Central memory CD8-positive, alpha-beta T cell (primary cell): ENCODE measurements around the gene SRM.
"Not testable (repeated sequence)": the region's sequence is repeated elsewhere in the genome, so short reads cannot be mapped to it uniquely, and the experiment has no call there.

Experiments used
- ATAC-seq: fragments of 150-1000 bp; cut with Tn5 transposase; replicated peaks from 2 replicates; pipeline ENCODE4 v1.10.0; 2022; ENCODE audit warnings: mild to moderate bottlenecking, moderate FRiP score, moderate number of reproducible peaks; ENCODE audit not compliant: poor library complexity, severe bottlenecking; ENCODE audit errors: extremely low read depth
- DNase-seq, 2 donors: peaks; one replicate each; pipeline ENCODE4 v3.0.0; 2021; ENCODE audit warnings: low spot score in 2 of 2
- H3K27ac Mint-ChIP-seq: one replicate; pipeline ENCODE4 v1.8.0; 2022; ENCODE audit warnings: low read depth, mild to moderate bottlenecking, moderate library complexity, mixed read lengths
- H3K27me3 Mint-ChIP-seq: one replicate; pipeline ENCODE4 v1.8.0; 2022; ENCODE audit warnings: mixed read lengths
- H3K36me3 Mint-ChIP-seq: one replicate; pipeline ENCODE4 v1.8.0; 2022; ENCODE audit warnings: mild to moderate bottlenecking, moderate library complexity, mixed read lengths; ENCODE audit not compliant: insufficient read depth
- H3K4me1 Mint-ChIP-seq: one replicate; pipeline ENCODE4 v1.8.0; 2022; ENCODE audit warnings: mixed read lengths
- H3K4me3 Mint-ChIP-seq: one replicate; pipeline ENCODE4 v1.8.0; 2022; ENCODE audit warnings: mild to moderate bottlenecking, moderate library complexity, mixed read lengths
- H3K9me3 Mint-ChIP-seq: one replicate; pipeline ENCODE4 v1.8.0; 2022; ENCODE audit warnings: mixed read lengths

Gene SRM

GRCh38 chr1:11073398-11073797 is 13.6 kb upstream of the SRM start:
- not testable (repeated sequence) for H3K9me3 Mint-ChIP-seq, H3K4me1 Mint-ChIP-seq, H3K27me3 Mint-ChIP-seq, DNase-seq, ATAC-seq, H3K4me3 Mint-ChIP-seq, H3K27ac Mint-ChIP-seq
- peaks cover 64% of the 10 kb centered on the region for H3K36me3 Mint-ChIP-seq

GRCh38 chr1:11072216-11072917 is 12.5 kb upstream of the SRM start:
- Mint-ChIP-seq H3K9me3 (no peaks in the 10 kb centered on the region), H3K4me1 (peaks cover 8% of the 10 kb centered on the region), H3K27me3 (no peaks in the 10 kb centered on the region), H3K36me3 (peaks cover 66% of the 10 kb centered on the region), H3K27ac (no peak overlapping the region), H3K4me3 (no peak overlapping the region)
- DNase-seq (no peak), ATAC-seq (no peak)

DNA sequence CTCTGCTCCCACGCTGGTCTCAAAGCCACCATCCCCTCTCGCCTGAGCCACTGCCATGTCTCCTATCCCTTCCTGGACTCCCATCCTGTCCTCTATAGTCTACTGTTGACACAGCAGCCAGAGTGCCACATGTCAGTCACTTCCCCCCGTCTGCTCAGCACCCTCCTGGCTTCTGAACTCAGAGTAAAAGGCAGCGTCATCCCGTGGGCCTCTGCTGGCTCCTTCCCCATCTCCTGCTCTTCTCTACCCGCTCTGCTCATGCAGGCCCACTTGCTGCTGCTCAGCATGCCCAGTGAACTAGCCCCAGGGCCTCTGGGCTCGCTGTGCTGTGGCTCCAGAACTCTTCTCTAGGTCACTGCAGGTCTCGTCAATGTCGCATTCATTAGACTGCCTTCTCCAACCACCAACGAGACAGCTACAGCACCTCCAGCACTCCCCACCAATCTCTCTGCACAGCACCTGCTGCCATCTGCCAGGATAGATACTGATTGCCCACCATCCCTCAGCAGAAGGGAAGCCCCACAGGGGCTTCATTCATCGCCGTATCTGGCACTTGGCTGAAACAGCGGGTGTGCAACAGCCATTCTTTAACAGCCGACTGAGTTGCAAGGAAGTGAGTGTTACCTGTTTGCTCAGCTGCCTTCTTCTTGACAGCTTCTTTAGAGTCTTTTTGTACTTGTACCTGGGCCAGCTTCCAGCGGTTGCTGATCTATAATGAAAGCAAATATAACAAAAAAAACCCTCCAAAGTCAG is 11.8 kb upstream of the SRM start:
- no peak for DNase-seq
- no peak overlapping the region for H3K27ac Mint-ChIP-seq
- peaks cover 8% of the 10 kb centered on the region for H3K4me1 Mint-ChIP-seq
- H3K27me3 Mint-ChIP-seq, result no peaks in the 10 kb centered on the region
- ATAC-seq, result no peak
- peaks cover 61% of the 10 kb centered on the region for H3K36me3 Mint-ChIP-seq
- no peak overlapping the region for H3K4me3 Mint-ChIP-seq
- H3K9me3 Mint-ChIP-seq, result no peaks in the 10 kb centered on the region

DNA sequence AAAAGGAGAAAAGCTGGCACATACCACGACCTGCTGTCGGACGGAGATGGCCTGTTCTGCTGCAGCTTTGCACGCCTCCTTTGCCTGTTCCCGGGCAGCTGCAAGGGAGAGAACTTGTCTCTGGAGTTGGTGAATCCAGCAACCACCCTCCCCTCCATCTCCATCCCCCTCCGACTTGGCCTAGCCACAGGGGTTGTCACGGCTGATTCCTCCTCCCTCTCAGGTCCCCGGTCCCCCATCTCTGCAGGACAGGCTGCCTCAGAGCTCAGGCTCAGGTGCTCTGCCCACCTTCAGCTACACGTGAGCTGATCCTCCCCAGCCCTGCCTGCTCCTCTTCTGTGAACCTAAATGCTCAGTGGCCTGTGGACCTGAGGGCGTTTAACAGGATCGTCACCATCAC is 11.1 kb upstream of the SRM start:
- Mint-ChIP-seq H3K4me3 (no peak overlapping the region), H3K27me3 (no peaks in the 10 kb centered on the region), H3K4me1 (peaks cover 8% of the 10 kb centered on the region), H3K9me3 (no peaks in the 10 kb centered on the region), H3K27ac (no peak overlapping the region), H3K36me3 (peaks cover 57% of the 10 kb centered on the region)
- DNase-seq (no peak), ATAC-seq (no peak)

DNA sequence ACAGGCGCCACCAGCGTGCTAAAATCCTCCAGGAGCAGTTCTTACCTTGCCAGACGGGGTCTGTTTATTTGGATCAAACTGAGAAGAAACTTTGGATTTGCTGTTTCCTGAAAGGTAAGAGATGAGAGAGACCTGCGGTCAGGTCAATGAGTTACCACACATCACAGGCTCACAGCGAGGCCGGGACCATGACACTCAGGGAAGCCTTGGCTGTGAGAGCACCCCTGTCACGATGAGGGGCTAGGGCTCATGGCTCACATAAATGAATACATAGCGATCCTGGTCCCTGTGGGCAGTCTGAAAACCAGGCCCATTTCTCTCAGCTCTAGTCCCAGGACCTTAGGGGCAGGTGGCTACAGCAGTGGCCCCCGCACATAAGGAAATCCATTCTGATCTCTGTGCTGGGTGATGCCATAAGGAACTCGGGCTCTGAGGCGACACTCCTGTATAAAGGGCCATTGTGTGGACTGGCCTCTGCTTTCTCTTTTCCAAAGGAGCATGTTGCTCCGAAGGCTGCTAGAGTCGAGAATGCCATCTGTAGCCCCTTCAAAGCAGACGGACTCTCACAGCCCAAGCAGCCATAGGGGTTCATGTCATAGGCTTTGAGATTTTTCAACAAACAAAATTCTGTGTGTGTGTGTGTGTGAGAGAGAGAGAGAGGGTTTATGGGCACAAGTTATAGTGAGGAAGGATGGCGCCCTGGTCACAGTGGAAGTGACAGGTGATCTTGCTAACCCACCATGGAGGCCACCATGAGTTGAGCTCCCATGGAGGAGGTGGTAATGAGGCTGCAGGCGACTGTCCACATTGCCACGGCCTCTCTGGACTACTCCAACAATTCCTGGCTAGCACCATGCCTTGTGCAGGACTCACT is 9.0 kb upstream of the SRM start:
- H3K27ac Mint-ChIP-seq, result no peak overlapping the region
- ATAC-seq, result no peak
- H3K9me3 Mint-ChIP-seq, result no peaks in the 10 kb centered on the region

DNA sequence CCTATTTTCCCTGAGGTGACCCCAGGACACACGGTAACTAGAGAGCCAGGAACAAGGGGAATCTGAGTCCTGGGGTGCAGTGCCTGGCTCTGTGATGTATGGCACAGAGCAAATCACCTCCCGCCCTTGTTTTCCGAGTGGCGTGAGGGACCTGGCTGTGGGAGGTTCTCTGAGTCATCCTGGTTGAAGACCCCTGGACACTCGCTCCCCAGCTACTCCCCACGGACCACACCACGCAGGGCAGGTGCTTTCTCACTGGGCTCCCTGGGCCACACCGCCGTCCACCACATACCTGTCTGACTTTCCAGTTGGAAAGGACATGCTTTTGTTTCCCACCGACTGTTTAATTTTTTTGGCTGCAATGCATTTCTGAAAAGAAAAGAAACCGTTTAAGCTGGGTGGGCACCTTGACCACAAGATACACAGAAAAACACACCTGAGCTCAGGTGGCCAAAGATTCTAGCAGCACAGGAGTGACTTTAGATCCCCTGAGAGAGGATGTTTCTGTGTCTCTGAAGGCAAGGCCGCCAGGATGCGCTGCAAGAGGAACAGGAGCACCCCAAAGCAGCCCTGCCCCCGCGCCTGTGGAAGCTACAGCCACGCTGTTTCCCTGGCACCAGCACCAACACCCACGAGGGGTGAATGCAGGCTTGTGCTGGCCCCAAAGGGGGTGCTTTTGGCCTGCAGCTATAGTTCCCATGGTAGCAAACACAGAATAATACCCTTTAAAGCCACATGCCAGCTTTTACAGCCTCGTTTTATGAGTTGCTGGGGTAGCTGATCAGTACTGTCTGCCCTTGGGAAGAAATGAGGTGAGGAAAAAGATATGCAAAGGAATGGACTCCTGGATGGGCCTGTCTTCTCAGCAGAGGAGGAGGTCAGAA is 8.1 kb upstream of the SRM start:
- no peak overlapping the region for H3K27ac Mint-ChIP-seq
- H3K4me3 Mint-ChIP-seq, result no peak overlapping the region

More for the DNA sequence above, 9.0 kb upstream of the SRM start:
- H3K36me3 Mint-ChIP-seq, result peaks cover 49% of the 10 kb centered on the region
- H3K4me1 Mint-ChIP-seq, result peaks cover 8% of the 10 kb centered on the region
- H3K4me3 Mint-ChIP-seq, result no peak overlapping the region
- H3K27me3 Mint-ChIP-seq, result no peaks in the 10 kb centered on the region
- no peak for DNase-seq

DNA sequence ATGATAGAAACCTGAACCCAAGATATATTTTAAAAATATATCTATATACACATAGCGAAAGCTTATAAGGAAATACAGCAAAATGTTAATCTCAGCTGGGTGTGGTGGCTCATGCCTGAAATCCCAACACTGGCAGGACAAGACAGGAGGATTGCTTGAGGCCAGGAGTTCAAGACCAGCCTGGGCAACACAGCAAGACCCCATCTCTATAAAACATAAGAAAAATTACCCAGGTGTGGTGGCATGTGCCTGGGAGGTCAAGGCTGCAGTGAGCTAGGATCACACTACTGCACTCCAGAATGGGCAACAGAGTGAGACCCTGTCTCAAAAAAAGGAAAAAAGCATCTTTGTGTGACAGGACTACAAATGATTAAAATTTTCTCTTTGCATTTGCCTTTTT is 6.0 kb upstream of the SRM start:
- DNase-seq (no peak), ATAC-seq (no peak)
- Mint-ChIP-seq H3K27me3 (no peaks in the 10 kb centered on the region), H3K9me3 (no peaks in the 10 kb centered on the region), H3K4me1 (peaks cover 21% of the 10 kb centered on the region), H3K27ac (no peak overlapping the region), H3K4me3 (no peak overlapping the region), H3K36me3 (peaks cover 42% of the 10 kb centered on the region)

More for the DNA sequence above, 8.1 kb upstream of the SRM start:
- H3K9me3 Mint-ChIP-seq, result no peaks in the 10 kb centered on the region
- H3K27me3 Mint-ChIP-seq, result no peaks in the 10 kb centered on the region
- DNase-seq, result no peak
- H3K4me1 Mint-ChIP-seq, result peaks cover 14% of the 10 kb centered on the region
- peaks cover 49% of the 10 kb centered on the region for H3K36me3 Mint-ChIP-seq
- no peak for ATAC-seq

DNA sequence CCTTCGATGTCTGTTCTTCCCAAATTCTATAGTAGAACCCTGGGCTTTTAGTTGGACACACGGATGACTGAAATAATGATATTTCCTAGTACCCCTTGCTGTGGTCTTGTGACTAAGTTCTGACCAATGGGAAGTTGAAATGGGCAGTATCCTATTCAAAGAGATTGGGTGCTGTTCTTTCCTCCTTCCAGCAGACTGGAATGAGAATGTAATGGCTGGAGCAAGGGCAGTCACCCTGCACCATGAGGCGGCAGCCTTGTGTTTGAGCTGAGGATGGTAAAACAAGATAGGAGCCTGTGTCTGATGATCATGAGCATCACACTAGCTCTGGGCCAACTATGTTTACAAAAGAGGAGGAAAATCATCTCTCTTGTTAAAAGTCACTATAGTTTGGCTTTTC is 5.1 kb upstream of the SRM start:
- Mint-ChIP-seq H3K4me3 (no peak overlapping the region), H3K27ac (no peak overlapping the region), H3K9me3 (no peaks in the 10 kb centered on the region), H3K27me3 (no peaks in the 10 kb centered on the region), H3K4me1 (peaks cover 27% of the 10 kb centered on the region), H3K36me3 (peaks cover 41% of the 10 kb centered on the region)
- no peak for ATAC-seq
- no peak for DNase-seq

GRCh38 chr1:11063937-11064537 is 4.2 kb upstream of the SRM start:
- peaks cover 31% of the 10 kb centered on the region for H3K4me1 Mint-ChIP-seq
- DNase-seq, H3K27ac Mint-ChIP-seq, H3K27me3 Mint-ChIP-seq, H3K4me3 Mint-ChIP-seq, H3K9me3 Mint-ChIP-seq, ATAC-seq: not testable (repeated sequence)
- peaks cover 35% of the 10 kb centered on the region for H3K36me3 Mint-ChIP-seq

- H3K27me3 Mint-ChIP-seq, result no peaks in the 10 kb centered on the region
- peak overlapping the region; percentile 61 for H3K27ac Mint-ChIP-seq
- peaks cover 35% of the 10 kb centered on the region for H3K4me1 Mint-ChIP-seq
- H3K9me3 Mint-ChIP-seq, result no peaks in the 10 kb centered on the region
- DNase-seq (peak in 1 of 2 donors; percentile 27), ATAC-seq (no peak)
- H3K36me3 Mint-ChIP-seq, result peaks cover 31% of the 10 kb centered on the region
- H3K4me3 Mint-ChIP-seq, result peak overlapping the region; percentile 14
Measured at GRCh38 chr1:11062965-11063401, 3.2 kb upstream of the SRM start.

DNA sequence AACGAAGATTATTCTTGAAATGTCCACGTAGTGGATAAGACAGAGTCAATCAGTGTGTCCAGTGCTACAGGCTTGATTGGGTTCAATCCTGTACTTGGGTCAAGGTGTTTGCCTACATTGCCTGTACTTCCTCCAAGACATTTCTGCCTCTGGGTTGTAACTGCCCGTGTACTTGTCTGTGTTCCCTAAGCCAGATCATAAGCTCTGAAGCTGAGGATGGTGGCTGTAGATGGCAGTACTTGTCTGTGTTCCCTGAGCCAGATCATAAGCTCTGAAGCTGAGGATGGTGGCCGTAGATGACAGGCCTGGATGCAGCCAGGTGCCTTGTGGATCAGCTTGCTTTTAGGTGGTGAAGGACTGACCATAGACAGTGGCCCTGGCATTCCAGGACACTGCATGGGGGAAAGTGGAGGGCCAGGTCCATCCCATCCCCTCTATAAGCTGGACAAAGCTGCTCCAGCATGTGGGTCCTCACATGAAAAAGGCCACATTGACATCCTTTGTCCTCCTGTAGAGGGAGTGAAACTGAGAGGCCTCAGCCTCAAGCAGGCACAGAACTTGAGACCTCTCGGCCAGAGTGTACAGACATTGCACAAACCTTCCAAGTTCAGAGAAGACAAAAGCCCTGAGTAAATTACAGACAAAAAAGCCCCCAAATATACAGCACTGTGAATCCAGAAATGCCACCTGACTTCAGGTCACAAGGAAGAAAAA is 2.0 kb upstream of the SRM start:
- Mint-ChIP-seq H3K9me3 (no peaks in the 10 kb centered on the region), H3K27ac (peak overlapping the region; percentile 97), H3K36me3 (peaks cover 23% of the 10 kb centered on the region), H3K4me3 (peak overlapping the region; percentile 96), H3K4me1 (peaks cover 35% of the 10 kb centered on the region), H3K27me3 (no peaks in the 10 kb centered on the region)
- ATAC-seq, result no peak
- no peak for DNase-seq
